DMS153 (cell line): Measurements from ENCODE around the gene RAB31.
A peak's percentile ranks its signal among the peaks of the same experiment; 100 is the strongest.
"Not testable (repeated sequence)": the region's sequence is repeated elsewhere in the genome, so short reads cannot be mapped to it uniquely, and the experiment has no call there.

ENCODE experiments used
- DNase-seq: peaks from one replicate; lab custom pipeline; 2025; lab: John Stamatoyannopoulos, UW

The RAB31 gene

GRCh38 chr18:9842448-9842847, 134.3 kb downstream of the RAB31 start:
- DNase-seq = no peak

- no peak for DNase-seq
These were observed 137.2 kb downstream of the RAB31 start for GRCh38 chr18:9845256-9845655.

GRCh38 chr18:9846162-9846925, 138.2 kb downstream of the RAB31 start:
- DNase-seq = no peak

GRCh38 chr18:9848170-9848879, 140.2 kb downstream of the RAB31 start:
- no peak for DNase-seq

GRCh38 chr18:9849407-9850283, 141.5 kb downstream of the RAB31 start:
- no peak for DNase-seq

GRCh38 chr18:9850309-9850708, 142.2 kb downstream of the RAB31 start:
- no peak for DNase-seq

- DNase-seq = no peak
These were observed 143.4 kb downstream of the RAB31 start for GRCh38 chr18:9851511-9851910.

- DNase-seq = no peak
These were observed 144.4 kb downstream of the RAB31 start for GRCh38 chr18:9852266-9853081.

GRCh38 chr18:9854801-9855676, 146.9 kb downstream of the RAB31 start:
- DNase-seq = no peak

- DNase-seq = no peak
These were observed 147.6 kb downstream of the RAB31 start for GRCh38 chr18:9855681-9856080.

GRCh38 chr18:9856092-9856491, 148.0 kb downstream of the RAB31 start:
- no peak for DNase-seq

- not testable (repeated sequence) for DNase-seq
These were observed 149.4 kb downstream of the RAB31 start for GRCh38 chr18:9857479-9857998.

- DNase-seq = no peak
These were observed 150.5 kb downstream of the RAB31 start for GRCh38 chr18:9858642-9859041.

GRCh38 chr18:9859232-9859631, 151.1 kb downstream of the RAB31 start:
- DNase-seq = no peak

GRCh38 chr18:9860682-9861081, 152.6 kb downstream of the RAB31 start:
- DNase-seq = no peak

GRCh38 chr18:9861157-9861556, 153.1 kb downstream of the RAB31 start:
- no peak for DNase-seq

GRCh38 chr18:9861933-9862332, 153.8 kb downstream of the RAB31 start:
- no peak for DNase-seq

- peak; percentile 72 for DNase-seq
These were observed 154.6 kb downstream of the RAB31 start for GRCh38 chr18:9862686-9863085.

- no peak for DNase-seq
These were observed 155.2 kb downstream of the RAB31 start for GRCh38 chr18:9863282-9863681.

GRCh38 chr18:9865764-9866490, 157.8 kb downstream of the RAB31 start:
- DNase-seq = no peak
